Measurements from ENCODE around the gene GOLGA6L9.
"Not testable (repeated sequence)": the region's sequence is repeated elsewhere in the genome, so short reads cannot be mapped to it uniquely, and the experiment has no call there.

GOLGA6L9 gene

GRCh38 chr15:82469381-82469780 lies 39.8 kb downstream of the GOLGA6L9 start:
- not testable (repeated sequence) for H3K4me1 ChIP-seq (ENCODE audit: insufficient read depth, low read length); H3K9me3 ChIP-seq (ENCODE audit: low read length); H3K27me3 ChIP-seq (ENCODE audit: control insufficient read depth in 1 of 2, insufficient read depth in 2 of 2, low read length in 2 of 2); H3K36me3 ChIP-seq (ENCODE audit: insufficient read depth, low read length); H3K27ac ChIP-seq (ENCODE audit: low read depth, low read length); H3K4me3 ChIP-seq (ENCODE audit: low read depth in 1 of 2, low read length in 2 of 2); H3K9ac ChIP-seq (ENCODE audit: low read length)

DNA sequence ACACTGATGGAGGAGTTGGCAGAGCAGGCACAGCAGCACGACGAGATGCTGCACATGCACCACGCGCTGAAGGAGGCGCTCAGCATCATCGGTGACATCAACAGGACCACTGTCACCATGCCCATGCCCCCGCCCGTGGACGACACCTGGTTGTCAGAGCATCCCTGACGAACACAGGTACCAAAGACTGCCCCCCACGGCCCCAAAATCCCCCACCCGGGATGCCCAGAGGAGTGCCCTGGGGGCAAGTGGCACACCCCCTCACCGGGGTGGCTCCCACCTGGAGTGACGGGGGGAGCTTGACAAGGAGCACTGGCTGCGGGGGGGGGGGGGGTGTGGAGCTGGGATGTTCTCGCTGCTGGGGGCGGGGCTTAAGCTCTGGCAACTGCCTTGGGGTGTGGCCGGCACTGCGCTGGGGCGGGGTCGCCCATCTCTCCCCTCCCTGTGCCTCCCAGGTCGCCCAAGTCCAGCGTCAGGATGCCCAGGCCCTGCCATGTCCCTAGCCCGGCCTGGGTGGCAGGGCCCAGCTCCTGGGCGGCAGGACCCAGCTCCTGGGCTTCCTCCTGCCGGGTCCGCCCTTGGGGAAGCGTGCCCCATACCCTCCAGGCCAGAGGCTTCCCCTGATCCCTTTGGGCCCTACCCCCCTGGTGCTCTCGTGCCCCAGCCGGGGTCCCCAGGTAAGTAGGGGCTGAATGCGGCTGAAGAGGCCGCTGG lies 42.8 kb downstream of the GOLGA6L9 start:
- not testable (repeated sequence) for H3K9me3 ChIP-seq (ENCODE audit: low read length); H3K4me3 ChIP-seq (ENCODE audit: low read depth in 1 of 2, low read length in 2 of 2); H3K4me1 ChIP-seq (ENCODE audit: insufficient read depth, low read length); H3K27me3 ChIP-seq (ENCODE audit: control insufficient read depth in 1 of 2, insufficient read depth in 2 of 2, low read length in 2 of 2); H3K9ac ChIP-seq (ENCODE audit: low read length); H3K36me3 ChIP-seq (ENCODE audit: insufficient read depth, low read length); H3K27ac ChIP-seq (ENCODE audit: low read depth, low read length)

- H3K9ac ChIP-seq (ENCODE audit: low read length); H3K4me3 ChIP-seq (ENCODE audit: low read depth in 1 of 2, low read length in 2 of 2); H3K27ac ChIP-seq (ENCODE audit: low read depth, low read length); H3K27me3 ChIP-seq (ENCODE audit: control insufficient read depth in 1 of 2, insufficient read depth in 2 of 2, low read length in 2 of 2); H3K9me3 ChIP-seq (ENCODE audit: low read length); H3K4me1 ChIP-seq (ENCODE audit: insufficient read depth, low read length); H3K36me3 ChIP-seq (ENCODE audit: insufficient read depth, low read length): not testable (repeated sequence)
Observed at GRCh38 chr15:82474596-82475325, 45.1 kb downstream of the GOLGA6L9 start.

DNA sequence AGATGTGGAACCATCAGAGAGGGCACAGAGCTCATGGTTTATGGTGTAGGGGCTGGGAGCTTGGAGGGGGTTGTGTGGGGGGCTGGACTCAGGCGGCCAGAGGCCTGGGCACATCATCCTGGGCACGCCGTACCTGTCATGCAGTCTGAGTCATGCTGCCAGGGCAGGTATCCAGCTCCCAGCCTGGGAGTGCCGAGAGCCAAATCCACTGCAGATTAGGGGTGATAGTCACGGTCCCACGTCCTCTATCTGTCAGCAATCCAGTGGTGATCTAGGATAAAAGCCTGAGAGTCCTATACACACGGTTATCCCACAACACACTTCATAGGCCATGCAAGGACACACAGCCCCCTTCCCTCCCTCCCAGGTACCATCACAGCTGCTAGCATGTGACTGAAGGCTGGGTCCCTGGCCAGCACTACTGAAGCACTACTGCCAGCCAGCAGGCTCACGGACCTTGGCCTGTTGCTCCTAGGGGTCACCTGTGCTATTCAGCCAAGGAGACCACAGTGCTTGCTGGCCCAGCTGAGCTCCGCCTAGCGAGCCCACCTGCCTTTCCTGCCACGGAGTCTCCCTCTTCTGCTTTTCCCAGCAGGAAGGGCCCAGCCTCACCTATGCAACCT lies 45.8 kb downstream of the GOLGA6L9 start:
- not testable (repeated sequence) for H3K36me3 ChIP-seq (ENCODE audit: insufficient read depth, low read length); H3K4me1 ChIP-seq (ENCODE audit: insufficient read depth, low read length); H3K9ac ChIP-seq (ENCODE audit: low read length); H3K4me3 ChIP-seq (ENCODE audit: low read depth in 1 of 2, low read length in 2 of 2); H3K9me3 ChIP-seq (ENCODE audit: low read length); H3K27me3 ChIP-seq (ENCODE audit: control insufficient read depth in 1 of 2, insufficient read depth in 2 of 2, low read length in 2 of 2); H3K27ac ChIP-seq (ENCODE audit: low read depth, low read length)

DNA sequence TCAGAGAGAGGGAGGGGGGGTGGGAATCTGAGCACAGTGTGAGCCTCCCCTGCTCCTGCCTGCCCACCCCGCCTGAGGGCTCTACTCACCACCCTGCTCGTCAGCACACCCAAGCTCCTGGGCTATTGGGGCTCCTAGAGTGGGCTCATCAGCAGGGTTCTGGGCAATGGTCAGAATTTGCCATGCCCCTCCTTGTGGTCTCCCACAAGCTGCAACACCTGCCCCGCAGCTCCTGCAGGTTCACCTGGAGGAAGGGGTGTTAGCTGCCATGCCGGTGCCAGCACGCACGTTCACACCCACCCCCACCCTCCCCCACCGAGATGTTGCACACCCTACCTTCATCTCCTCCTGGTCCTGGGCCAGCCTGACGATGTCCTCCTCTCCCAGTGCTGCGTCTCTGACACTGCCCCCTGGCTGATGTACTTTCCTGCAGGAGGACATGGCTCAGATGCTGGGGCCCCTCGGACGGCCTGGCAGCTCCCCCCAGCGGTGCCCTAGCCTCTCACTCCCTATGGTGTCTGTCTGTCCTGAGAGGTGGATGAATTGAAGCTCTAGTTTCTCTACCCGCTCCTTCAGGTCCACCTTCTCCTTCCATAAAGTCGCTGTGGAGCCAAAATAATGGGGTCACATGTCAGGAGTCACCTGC lies 47.2 kb downstream of the GOLGA6L9 start:
- H3K4me3 ChIP-seq (ENCODE audit: low read depth in 1 of 2, low read length in 2 of 2); H3K4me1 ChIP-seq (ENCODE audit: insufficient read depth, low read length); H3K36me3 ChIP-seq (ENCODE audit: insufficient read depth, low read length); H3K27ac ChIP-seq (ENCODE audit: low read depth, low read length); H3K9ac ChIP-seq (ENCODE audit: low read length); H3K27me3 ChIP-seq (ENCODE audit: control insufficient read depth in 1 of 2, insufficient read depth in 2 of 2, low read length in 2 of 2); H3K9me3 ChIP-seq (ENCODE audit: low read length): not testable (repeated sequence)

GRCh38 chr15:82477343-82478057 lies 47.9 kb downstream of the GOLGA6L9 start:
- not testable (repeated sequence) for H3K9ac ChIP-seq (ENCODE audit: low read length)

More at GRCh38 chr15:82477343-82478057, 47.9 kb downstream of the GOLGA6L9 start:
- H3K4me1 ChIP-seq (ENCODE audit: insufficient read depth, low read length); H3K27ac ChIP-seq (ENCODE audit: low read depth, low read length); H3K4me3 ChIP-seq (ENCODE audit: low read depth in 1 of 2, low read length in 2 of 2); H3K9me3 ChIP-seq (ENCODE audit: low read length); H3K36me3 ChIP-seq (ENCODE audit: insufficient read depth, low read length); H3K27me3 ChIP-seq (ENCODE audit: control insufficient read depth in 1 of 2, insufficient read depth in 2 of 2, low read length in 2 of 2): not testable (repeated sequence)
